Cerebellar nuclear complex (tissue), 1 donor: ENCODE results near the gene ENC1.

Source experiments
- DNase-seq, 2 experiments: peaks; one replicate each; lab custom pipeline; 2025; lab: John Stamatoyannopoulos, UW

Gene ENC1

DNA sequence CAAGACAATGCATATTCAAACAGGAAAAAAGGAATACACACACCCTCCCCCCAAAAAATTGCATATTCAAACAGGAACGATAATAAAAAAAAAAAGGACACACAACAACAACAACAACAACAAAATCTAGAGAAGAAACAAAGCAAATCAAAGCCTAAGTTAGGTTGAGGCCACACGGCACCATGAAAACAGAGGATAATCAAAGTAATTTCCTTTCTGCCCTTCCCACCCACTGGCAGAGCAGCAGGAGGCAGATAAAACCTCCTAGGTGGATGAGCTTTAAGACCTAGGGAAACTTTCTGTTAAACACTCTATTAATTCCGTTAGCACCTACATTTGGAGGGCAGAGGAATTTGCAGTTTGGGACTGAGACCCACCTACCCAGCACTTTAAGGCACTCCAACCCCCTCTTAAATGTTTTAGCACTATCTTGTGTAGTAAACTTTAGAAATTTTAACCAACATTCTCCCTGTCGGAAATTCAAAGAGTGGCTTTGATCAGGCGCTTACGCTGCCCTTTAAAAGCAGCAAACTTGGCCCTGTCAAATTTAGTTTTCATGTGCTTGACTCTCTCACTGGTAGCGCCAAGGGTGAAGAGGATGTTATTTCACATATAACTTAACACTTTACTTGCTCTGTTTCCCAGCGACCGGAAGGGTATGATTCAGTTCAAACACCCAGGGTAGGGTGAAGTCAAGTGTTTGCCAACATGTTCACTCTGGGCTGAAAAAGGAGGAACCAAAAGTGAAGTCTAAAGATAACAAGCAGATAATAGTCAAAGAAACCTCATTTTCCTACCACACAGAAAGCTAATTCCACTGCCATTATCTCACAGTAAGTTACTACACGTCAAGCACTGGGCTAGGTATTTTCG is 9.2 kb downstream of the ENC1 start:
- DNase-seq, result no peak

DNA sequence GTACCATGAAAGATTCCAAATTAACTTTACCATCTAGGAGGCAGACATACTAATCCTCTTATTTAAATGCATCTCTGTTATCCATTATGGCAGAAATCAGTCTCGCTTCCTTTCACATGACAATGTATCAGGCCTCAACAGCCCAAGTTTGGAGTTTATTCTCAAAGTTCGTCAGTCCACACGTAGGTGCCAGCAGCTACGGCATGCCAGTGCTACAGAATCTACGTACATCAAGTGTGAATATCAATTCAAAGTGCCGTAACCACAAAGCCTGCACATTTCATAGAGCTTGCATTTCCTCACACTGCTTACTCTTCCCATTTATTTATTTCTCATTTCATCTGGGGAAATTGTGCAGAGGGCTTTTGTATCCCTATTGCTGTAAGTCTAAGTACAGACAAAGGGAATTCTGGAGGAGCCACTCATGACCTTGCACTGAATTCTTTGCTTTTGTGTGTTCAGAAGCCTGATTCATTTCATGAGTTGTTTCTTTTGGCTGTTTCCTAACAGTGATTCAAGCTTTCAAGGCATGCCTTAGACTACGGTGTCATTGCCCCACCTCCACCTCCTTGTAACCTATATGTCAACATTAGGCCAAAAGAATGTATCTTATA is 10.0 kb downstream of the ENC1 start:
- no peak for DNase-seq

DNA sequence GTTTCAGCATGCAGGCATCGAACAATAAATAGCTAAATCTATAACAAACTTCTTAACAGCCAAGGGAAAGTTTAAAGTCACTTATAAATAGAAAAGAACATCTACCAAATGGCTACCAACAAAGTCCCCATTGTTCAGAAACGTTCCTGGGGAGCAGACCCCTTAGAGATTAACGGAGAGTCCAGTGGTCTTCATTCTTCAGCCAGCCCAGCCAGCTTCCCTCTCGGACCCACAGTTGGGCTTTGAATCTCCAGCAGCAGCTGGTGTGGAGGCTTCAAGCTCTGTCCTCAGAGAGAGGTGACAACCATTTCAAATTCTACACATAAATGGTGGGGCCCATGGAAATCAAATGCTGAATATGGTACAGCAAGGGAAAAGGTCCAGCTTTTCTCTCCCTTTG is 11.2 kb downstream of the ENC1 start:
- no peak for DNase-seq

DNA sequence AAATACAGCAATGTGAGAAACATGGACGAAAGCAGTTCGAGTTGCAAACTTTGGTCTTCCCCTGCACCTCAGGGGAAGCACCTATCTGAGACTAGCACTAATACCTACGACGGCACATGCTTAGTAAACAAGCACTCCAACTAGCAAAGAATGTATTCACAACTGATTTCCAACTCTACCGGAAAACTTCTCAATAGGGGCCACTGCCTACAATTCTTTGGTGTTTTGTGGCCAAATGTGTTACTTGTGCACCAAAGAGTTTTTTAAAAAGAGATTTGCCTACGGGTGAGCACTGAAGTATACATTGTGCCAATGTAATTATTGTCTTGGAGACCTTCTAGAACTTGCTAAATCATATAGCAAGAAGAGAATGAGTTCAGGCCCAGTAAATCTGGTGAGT is 12.2 kb downstream of the ENC1 start:
- no peak for DNase-seq

DNA sequence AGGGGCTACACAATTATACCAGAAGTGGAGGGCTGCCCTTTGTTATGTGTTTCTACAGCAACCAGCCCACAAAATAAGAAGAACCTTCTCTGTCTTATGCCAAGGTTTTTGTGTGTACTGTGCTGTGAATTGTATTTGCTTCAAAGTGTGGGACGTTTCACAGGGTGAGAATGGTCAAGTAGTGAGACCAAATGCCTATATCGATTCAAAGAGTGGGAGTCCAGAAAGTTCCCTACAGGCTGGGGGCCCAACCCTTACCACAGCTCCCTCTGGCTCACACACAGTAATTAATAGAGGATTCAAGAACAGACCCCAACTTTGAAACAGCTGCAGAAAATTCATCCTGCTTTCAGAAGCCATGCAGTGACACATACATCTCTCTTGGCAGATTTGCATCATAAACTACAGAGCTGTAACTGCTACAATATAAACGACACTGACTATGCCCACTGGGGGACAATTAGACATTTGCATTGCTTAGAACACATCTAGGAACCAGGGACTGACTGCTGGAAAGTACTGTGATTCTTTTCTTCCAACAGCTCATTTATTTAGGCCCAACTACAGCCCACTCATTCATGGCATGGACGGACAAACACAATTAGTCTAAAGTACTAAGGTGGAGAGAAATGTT is 12.8 kb downstream of the ENC1 start:
- DNase-seq, result no peak

DNA sequence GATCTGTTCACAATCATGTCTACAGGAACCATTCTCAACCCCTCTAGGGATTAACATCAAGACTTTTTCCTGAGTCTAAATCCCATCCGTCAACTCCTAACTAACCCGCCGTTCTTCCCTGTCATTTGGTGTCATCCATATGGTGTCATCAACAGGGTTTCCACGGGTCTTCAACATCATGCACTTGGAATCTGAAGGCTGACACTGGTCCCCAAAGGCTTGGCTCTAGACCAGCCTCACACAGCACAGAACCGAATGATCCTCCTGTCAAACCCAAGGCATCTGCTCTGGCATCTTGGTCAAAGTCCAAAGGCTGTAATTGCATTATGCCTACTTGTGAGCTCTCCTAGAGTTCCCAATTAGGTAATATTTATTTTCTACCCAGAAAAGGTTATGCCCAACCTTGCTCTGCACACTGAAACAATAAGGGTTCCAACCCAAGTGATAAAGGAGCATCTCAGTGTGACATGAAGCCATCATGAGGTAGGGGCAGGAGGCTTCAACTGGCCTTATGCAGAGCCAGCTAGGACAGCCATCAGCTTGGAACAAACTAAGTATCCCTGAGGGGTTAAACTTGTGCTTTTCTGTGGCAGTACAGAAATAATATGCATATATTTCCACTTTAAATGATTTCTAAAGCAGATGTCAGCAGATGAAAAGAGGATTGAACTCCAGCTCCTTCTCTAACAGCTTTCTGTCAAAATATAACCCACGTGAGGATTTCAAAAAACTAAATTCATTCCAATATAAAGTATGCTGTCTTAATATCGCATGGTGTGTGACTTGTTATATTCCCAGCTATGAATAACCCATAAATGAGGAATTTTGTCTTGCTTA is 13.9 kb downstream of the ENC1 start:
- DNase-seq, result no peak

DNA sequence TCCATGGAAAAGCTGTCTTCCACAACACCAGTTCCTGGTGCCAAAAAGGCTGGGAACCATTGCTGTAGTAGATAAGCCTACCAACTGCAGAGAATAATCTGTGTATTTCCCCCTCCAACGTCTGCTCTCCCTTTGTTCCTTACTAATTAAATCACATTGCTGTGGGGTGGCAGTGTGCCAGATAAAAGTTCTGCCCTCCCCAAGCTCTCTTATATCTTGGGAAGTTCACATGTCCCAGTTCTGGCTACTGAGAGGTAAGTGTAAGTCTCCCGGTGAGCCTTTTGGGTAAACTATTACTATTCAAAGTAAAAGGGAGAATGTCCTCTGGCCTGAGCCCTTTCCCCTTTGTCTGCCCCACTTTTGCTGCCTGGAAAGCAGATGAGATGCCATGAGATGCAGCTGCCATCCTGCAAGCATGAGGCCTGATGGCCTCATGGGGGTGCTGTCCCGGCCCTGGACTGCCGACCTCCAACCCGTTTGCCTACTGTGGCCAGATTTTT is 14.7 kb downstream of the ENC1 start:
- no peak for DNase-seq

DNA sequence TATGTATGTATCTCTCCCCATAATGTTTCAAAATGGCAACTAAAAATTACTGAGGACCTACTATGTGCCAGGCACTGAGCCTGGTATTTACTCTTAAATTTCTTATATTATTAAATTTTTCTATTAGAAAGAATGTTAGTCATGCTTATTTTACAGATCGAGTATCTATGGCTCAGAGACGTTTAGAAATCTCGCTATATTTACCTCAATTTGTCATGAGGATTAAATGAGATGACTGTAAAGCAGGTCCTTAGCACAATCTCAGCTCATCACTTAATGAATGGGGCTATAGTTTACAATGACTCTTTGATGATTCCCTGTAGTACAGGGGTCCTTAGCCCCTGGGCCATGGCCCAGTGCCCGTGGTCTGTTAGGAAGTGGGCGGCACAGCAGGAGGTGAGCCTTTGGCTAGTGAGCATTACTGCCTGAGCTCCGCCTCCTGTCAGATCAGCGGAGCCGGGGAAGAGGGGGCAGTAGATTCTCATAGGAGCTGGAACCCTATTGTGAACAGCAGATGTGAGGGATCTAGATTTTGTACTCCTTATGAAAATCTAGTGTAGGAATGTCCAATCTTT is 15.5 kb downstream of the ENC1 start:
- DNase-seq, result no peak

DNA sequence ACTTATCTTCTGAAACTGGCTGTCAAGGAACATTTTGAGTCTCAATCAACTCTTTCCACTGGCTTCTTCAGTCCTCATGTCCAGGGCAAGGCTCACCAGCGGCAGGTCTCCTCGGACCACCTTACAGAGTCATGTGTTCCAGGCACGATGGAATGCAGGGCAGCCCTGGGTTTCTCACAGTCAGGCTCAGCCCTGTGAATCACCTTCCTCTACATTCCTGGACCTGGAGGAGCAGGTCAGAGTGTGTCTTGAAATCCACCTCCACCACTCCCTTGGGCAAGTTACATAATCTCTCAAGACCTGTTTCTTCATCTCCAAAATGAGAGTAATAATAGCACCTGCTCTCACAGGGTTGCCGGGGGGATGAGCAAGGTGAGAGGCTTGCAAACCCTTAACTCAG is 16.0 kb downstream of the ENC1 start:
- no peak for DNase-seq

DNA sequence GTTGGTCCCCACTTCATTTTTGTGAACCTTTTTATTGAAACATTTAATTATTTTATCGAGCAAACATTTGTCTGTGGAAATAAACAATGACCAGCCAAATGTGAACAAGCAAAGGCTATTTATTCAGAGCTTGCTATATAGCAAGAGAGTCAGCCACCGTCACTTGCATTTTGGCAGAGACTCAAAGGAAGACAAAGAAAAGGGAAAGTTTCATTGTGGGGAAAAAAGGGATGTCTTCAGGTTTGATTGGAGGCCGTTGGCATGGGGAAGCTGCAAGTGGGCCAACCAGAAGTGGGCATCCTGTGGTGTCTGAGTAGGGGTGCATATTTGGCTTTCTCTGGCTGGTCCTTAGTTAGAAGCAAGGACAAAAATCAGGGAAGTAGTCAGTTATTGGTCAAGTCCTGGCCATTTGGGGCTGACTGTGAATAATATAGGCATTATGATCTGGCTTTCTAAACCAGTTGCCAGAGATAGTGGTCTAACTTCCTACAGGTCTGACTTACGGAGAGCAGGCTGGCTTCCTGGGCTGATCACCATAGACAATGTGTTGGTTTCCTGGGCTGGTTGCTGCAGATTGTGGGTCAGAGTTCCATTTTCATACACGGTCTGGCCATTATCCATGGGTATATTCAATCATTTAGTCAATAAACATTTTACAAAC is 16.6 kb downstream of the ENC1 start:
- no peak for DNase-seq

DNA sequence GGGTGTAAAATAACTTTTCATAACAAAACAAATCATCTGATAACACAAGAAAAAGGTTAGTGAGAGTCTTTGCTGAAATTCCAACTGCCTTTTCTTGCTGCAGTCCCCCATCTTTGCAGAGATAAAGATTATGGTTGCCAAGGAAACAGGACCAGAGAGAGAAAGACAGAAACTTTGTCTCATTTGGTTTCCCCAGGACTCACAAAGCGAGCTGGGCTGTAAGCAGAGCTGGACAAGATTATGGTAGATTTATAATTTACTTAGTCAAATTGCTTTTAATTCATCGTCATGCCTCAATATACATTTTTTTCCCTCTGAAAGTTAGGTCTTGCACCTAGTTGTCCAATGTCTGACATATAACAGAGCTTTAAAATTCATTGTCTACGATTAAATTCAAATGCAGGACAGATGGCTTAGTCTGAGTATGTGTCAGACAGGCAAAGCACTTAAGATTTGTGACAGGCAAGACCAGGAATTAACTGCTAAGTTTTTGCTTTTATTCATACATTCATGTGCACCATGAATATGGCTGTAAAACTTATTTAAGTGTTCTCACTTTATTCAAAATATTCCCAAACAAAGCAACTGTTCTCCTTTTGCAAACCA is 17.4 kb downstream of the ENC1 start:
- DNase-seq, result no peak

DNA sequence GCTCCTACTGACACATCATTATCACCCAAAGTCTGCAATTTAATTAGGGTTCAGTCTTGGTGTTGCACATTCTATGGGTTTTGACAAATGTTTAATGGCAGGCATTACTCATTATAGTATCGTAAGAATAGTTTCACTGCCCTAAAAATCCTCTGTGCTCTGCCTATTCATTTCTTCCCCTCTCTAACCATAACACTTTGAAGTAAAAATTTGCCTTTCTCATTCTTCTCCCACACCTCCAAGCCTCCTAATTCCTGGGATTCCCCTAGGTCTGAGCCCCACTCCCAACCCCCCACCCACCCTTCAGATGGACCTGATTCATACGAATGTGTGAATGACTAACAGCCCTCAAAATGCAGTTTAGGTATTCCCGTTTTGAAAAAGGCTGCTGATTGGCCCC is 18.4 kb downstream of the ENC1 start:
- no peak for DNase-seq

DNA sequence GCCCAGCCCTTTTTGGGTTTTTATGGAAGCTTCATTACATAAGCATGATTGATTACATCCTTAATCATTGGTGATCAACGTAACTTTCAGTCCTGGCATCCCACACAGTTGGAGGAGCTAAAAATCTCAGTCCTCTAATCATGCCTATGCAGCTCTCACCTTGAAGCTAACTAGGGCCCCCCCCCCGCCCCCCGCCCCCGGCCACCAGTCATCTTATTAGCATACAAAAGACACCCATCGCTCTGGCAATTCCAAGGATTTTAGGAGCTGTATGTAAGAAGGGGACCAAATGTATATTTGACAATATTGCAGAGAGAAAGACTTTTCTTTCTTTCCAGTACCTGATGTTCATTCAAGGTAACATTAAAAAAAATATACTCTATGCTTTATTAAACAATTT is 19.0 kb downstream of the ENC1 start:
- DNase-seq, result no peak

DNA sequence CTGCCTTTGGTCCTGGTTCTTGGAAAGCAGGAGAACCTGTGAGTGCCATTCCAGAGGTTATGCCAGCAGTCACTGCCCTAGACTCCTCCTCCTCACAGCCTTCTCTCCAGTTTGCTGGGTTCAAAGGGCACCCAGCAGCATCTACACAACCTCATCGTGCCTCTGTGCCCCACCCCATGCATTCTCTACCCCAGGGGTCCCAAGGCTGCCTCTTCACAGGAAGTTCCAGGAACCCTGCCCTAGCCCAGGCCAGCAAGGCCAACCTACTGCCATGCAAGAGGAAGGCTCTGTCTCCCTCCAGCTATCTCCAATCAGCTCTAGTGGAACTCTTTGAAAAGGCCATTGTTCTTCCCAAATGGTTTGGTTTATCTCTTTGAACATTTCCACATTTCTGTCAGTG is 21.2 kb downstream of the ENC1 start:
- no peak for DNase-seq

DNA sequence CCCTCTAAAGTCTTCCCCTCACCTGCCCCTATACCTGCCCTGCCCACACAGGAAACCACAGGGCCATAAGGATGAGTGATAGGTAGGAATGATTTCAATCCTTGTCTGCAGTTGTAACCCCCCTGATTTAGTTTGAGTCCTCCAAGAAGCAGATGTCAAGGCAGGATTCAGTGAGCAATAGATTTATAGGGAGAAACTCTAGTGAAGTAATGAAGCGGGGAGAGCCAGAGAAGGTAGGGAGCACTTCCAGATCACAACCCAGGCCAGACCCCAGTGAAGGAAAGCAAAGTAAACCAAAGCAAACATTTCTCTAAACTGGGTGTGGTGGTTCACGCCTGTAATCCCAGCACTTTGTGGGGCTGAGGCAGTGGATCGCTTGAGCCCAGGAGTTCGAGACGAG is 22.4 kb downstream of the ENC1 start:
- DNase-seq, result no peak

DNA sequence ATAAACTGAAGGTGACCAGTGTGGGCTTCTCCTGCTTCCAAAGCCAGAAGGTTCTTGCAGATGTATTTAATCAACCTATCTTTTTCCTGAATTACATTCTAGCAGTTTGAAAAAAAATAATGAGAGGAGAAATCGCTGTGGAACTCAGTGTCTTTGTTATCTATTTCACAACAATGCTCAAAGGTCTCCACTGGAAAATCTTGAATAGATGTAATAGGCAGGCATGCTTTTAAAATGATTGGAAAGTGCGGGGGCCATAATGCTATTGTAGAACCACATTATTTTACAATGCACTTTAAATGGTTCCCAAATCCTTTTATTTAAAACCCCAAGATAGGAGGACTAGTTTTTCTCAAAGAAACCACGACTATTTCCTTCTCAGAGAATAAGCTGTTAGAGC is 23.3 kb downstream of the ENC1 start:
- DNase-seq, result no peak

DNA sequence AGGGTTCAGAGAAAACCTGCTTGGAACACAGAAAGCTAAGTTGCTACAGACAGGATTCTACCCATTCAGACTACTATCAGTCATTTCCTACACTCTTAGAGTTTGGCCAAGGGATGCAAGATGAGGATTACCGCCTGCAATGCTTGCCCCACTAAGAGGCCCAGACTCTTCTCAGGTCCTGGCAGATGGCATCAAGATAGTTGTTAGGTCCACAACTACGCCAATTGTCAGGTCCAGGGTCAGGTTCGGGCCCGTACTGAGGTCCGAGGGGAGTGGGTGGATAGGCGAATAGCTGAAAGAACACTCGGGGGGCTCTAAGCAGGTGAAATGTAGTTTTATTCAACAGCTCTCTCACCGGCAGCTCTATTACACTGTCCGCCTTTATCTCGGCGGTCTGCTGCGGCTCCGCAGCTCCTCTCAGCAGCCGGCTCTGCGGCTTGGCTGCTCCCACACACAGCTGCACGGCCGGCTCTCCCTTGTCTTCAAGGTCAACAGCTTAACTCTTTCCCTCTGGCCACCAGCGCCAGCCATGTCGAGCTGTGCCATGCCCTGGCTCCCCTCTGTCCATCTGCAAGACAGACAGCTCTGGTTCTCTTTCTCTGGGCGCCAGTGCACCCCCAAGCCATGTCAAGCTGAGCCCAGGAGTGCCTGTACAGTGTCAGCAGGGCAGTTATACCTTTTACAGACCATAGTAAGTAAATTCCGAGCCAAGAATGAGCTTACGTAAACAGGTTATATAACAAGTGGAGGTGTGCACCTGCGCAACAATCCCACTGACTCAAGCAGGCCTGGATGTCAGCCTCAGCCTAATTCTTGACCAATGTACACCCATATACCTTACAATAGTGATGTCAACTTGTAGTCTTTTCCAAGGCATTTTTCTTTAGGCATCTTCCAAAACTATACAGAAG is 24.0 kb downstream of the ENC1 start:
- no peak for DNase-seq

DNA sequence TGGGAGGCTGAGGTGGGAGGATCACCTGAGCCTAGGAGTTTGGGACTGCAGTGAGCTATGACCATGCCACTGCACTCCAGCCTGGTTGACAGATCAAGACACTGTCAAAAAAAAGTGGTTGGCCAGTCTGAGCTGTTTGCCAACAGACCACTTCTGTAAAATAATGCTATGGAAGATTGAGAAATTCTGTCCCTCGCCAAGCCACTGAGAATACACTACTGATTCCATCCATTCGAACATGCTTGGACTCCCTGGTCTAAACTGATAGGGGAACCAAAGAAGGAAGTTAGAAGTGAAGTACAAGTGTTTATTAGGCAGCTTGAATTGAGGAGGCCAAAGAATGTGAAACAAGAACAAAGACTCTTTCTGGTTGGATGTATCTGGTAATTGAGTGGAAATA is 27.2 kb downstream of the ENC1 start:
- no peak for DNase-seq

DNA sequence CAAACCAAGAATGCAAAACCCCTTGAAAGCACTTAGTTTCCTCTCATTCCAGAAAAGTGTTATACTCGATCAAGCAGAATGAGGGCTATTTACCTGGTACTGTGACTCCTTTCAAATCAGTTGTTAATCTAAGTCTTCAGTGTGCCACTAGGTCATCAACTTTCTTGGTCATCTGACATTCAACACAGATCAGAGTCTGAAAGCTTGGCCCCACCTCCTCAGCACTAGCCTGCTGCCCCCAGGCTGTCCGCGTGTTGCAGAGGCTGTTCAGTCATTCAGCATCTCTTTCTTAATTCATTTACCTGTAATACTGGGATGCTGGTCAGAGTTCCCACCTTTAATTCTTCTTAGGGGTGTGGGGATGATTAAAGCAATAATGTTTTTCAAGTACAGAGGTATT is 28.5 kb downstream of the ENC1 start:
- DNase-seq, result no peak
